ENCODE measurements around the gene LSP1.

LSP1 gene

DNA sequence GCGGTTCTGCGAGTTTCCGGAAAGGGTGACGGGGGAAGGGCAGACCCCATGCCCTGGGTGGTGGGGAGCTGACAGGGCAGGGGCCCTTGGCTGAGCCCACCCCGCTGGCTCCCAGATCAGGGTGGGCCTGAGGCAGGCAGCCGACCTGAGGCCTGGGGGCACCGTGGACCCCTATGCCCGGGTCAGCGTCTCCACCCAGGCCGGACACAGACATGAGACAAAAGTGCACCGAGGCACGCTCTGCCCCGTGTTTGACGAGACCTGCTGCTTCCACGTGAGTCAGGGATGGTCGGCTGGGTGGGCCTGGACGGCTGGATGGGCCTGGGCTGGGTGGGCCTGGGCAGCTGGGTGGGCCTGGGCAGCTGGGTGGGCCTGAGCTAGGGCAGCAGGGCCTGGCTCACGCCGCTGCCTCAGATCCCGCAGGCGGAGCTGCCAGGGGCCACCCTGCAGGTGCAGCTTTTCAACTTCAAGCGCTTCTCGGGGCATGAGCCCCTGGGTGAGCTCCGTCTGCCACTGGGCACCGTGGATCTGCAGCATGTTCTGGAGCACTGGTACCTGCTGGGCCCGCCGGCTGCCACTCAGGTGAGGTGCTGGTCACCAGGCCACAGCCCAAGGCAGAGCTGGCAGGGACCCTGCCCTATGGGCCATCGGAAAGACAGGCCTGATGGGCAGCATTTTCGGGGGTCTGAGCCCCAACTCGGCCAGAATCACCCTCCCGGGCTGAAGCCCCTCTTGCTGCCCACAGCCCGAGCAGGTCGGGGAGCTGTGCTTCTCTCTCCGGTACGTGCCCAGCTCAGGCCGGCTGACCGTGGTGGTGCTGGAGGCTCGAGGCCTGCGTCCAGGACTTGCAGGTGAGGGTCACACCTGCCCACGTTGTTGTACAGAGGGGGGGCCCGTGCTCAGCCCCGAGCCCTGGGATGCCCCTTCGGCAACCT lies 16.6 kb upstream of the LSP1 start:
- no peak for DNase-seq (ENCODE audit: low read depth, low spot score)

DNA sequence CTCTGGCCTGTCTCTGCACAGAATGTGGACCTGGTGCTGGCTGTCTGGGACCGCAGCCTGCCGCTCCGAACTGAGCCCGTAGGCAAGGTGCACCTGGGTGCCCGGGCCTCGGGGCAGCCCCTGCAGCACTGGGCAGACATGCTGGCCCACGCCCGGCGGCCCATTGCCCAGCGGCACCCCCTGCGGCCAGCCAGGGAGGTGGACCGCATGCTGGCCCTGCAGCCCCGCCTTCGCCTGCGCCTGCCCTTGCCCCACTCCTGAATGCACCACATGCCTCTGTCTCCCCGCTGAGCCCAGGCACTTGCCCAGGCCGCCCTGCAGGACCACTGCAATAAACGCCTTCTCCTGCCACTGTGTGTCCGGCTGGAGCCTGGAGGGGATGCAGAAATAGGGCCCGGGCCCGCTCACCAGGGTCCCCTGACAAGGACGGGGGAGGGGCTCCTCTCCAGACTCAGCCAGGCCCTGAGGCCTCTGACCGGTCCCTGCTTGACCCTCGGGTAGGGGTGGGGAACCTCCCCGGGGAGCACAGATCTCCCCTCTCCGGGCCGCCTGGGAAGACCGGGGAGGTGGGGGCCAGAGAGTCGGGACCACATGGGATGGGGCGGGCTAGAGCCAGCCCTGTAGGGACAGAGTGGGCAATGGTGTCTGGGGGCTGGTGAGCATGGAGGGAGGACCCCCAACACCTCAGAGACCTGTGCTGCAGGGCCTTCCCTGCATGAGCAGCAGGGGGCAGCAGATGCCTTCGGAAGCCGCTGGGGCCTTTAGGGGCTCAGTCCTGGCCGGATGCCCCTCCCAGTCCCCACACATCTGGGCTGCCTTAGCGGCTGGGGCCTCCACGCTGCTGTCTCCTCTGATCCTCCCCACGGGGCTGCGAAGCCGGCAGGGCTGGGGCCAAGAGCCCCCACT lies 15.5 kb upstream of the LSP1 start:
- peak; percentile 67 for DNase-seq (ENCODE audit: low read depth, low spot score)

DNA sequence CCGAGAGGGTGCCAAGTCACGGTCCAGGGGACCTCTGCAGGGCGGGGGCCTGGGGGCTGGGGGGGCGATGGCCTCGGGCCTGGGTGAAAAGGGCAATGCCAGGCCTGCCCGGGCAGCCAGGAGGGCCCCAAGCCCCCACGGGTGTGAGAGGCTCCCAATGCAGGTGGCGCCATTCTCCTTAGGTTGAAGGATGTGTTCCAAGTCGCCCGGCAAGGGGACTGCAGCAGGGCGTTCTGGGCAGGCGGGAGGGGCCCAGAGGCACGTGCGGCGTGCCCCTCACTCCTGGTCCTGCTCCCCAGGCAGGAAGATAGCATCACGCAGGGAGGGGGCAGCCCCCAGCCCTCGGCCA lies 14.8 kb upstream of the LSP1 start:
- no peak for DNase-seq (ENCODE audit: low read depth, low spot score)

DNA sequence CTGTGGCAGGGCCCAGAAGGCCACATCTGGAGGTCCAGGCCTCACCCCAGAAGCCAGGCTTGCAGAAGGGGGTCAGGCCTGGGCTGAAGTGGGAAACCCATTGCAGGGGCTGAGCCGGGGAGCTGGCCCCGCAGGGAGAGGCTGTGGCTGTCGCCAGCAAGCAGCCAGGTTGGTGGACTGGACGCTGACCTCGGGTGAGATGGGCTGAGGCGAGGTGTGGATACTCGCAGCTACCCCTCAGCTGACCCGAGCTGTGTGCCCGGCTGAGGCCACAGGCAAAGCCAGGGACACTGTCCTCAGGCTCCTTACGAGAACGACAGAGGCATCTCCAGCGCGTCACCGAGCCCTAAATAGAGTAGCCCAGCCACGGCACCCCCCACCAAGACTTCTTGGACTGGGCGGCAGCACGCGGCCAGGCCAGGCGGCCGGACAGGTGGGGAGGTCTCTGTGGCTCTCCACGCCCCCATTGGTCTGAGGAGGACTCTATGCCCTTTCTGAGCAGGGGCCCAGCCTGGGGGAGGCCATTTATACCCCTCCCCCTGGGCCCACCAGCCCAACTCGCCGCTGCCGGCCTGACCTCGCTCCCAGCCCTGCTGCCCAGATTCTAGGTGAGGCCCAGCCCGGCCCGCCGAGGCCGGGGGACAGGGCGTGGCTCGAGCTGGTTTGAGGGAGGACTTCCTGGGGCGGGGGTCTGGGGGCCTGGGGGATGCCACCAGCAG lies 14.3 kb upstream of the LSP1 start, which contains the start of gene TNNI2:
Gene TNNI2 (plus strand): TSS at position 556 of the 719 bp plus-strand sequence. CDS start 716 bp downstream, outside the sequence.
- DNase-seq (ENCODE audit: low read depth, low spot score), result no peak

DNA sequence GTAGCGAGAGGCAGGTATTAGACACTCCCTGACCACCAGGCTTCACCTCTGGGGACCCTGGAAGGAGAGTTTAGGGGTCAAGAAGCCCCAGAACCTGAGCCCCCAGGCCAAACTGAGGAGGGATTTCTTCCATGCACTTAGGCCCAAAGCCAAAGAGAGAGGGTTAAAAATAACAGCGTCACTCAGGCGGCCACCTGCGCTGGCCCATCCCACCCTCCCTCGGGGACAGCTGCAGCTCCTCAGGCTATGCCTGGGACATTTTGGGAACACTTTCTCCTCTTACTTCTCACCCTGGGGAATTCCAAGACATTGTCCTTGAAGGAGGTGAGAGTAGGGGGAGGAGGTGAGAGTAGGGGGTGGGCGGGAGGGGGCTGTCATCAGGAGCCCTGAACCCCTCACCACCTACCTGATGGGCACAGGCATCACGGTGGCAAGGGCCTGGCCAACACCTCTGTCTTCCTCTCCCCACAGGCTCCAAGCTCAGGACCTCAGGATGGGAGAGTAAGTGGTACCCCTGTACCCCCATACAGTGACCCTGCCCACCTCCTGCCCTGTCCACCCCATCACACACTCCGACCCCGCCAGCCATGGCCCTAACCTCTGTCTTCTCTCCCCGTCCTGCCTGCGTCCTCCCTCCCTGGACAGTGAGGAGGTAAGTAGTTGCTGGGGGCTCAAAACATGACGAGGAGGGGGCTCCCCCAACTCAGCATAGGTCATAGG lies 13.5 kb upstream of the LSP1 start:
- DNase-seq (ENCODE audit: low read depth, low spot score), result no peak

DNA sequence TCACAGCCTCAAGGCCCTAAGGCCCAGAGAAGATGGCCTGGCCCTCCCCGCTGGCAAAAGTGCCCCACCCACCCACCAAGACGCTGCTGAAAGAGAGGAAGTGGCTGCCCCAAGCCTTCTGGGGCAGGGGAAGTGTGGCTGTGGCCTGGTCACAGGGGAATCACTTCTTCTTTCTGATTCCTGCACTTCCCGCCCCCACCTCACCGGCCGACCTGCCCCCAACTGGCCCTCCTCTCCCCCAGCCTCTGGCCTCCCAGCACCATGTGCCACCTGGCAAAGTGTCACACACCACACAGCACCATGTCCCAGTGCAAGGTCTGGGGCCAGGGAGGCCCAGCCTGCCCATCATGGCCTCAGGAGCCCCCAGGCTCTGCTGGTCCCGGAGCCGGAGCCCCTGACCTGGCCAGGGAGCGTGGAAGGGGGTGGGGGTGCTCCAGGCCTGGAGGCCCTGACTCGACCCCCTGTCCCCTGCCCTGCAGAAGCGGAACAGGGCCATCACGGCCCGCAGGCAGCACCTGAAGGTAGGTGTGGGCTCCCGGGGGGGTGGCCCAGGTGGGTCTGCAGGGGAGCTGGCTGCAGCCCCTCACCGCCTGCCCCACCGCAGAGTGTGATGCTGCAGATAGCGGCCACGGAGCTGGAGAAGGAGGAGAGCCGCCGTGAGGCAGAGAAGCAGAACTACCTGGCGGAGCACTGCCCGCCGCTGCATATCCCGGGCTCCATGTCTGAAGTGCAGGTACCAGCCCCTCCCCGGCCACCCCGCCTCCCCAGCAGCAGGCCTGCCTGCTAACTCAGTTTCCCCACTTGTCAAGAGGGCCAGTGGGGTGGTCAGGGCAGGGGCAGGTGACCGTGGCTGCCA lies 12.7 kb upstream of the LSP1 start:
- no peak for DNase-seq (ENCODE audit: low read depth, low spot score)

DNA sequence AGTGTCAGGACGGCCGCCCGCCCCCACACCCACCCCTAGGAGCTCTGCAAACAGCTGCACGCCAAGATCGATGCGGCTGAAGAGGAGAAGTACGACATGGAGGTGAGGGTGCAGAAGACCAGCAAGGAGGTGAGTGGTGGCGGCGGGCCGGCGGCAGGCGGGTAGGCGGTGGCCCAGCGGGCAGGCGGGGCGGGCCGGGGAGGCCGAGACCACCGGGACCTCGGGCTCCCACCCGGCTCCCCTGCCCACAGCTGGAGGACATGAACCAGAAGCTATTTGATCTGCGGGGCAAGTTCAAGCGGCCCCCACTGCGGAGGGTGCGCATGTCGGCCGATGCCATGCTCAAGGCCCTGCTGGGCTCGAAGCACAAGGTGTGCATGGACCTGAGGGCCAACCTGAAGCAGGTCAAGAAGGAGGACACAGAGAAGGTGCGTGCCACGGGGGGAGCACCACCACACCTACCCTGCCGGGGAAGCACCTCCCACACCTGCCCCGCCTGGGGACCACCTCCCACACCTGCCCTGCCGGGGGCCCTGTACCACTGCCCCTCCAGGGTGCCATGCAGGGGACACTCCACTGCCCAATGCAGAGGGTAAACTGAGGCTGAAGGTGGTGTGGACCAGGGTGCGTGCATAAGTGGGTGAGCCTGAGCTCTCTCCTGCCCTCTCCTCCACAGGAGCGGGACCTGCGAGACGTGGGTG lies 12.0 kb upstream of the LSP1 start:
- no peak for DNase-seq (ENCODE audit: low read depth, low spot score)

DNA sequence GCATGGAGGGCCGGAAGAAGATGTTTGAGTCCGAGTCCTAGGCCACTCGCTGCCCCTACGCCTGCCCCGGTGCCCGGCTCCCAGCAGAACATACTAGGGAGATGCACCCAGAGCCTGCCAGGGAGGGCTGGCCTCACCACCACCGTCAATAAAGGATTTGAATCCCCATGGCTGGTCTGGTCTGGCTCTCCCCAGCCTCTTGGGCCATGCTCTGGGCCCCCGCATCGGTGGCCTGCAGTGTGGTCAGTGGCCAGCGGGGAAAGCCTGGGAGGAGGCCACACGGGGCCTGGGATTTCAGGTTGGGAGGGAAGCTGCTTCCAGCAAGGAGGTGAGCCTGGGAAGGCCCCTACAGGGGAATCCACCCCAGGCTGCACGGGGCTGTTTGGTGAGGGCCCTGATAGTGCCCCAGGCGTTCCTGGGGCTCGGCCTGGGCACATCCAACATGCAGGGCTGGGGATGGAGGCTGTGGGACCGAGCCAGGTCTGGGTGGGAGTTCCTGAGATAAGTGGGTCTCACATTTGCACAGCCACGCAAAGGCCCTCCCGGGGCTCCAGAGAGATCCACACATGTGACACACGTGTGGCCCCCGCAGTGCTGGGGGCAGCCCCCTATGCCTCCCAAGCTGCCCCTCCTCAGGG lies 11.3 kb upstream of the LSP1 start:
- DNase-seq (ENCODE audit: low read depth, low spot score), result no peak

DNA sequence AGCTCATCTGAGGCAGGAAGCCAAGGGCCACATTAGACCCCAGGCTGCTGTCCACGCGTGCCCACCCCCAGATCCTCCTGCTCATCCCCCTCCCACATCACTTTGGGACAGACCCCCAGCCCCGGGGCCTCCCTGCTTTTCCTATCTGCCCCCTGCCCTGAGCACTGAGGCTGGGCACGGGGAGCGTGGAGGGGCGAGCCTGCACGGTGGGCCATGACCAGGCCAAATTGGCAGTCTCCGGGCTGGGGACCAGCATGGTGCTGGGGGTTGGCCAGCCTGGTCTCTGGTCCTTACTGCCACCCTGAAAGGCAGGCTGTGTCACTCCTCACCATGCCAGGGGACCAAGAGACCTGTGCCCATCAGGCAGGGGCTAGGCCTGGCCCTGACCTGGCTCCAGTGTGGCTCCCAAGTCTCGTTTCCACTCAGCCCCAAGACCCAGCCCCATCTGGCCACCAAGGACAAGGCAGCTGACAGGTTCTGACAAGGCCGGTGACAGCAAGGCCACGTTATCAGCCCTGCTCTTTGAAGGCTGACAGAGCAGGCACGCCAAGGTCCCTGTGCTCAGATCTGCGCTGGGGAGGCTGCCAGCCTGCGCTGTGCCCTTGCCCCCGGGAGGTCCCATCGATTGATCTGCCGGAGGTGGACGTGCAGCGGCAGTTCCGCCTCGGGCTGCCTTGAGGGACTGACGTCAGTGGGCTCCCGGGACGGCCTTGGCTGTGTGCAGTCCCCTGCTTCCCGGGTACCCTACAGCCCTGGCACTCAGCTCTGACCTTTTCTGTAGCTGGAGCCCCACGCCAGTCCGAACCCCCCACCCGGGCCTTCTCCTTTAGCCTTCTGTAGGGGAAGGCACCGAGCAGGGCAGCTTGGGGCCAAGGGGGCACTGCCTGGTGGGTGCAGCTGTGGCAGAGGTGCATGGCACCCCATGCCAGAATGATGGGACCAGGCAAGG lies 10.5 kb upstream of the LSP1 start:
- no peak for DNase-seq (ENCODE audit: low read depth, low spot score)

DNA sequence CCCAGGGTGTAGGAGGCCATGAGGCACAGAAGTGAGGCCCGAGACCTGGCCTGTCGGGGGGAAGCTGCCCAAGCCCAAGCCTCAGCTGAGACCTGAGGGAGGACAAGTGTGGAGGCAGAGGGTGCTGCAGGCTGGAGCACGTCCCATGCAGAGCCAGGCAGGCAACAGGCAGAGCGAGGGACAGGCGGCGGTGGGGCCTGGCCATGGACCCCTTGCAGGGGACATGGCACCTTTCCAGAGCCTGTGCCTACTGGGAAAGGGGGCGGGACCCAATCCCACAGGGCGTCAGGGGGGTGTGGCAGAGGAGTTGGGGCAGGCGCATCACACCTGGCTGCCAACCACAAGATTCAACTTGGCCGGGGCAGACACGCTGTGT lies 9.8 kb upstream of the LSP1 start:
- DNase-seq (ENCODE audit: low read depth, low spot score), result no peak

DNA sequence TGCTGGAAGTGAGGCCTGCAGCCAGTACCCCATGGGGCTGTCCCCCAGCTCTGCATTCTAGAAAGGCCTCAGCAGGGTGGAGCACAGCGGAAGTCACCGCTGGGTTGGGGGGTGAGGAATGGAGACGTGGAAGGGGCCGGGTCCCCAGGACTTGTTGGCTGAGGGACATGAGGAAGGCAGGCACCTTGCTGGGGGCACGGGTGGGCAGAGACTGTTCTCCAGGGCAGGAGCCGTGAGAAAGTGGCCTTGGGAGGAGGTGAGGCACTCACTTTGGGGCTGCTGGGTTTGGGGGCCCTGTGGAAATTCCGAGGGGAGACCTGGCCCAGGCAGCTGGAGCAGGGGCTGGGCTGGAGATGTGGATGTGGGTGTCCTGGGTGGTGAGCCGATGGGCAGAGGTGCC lies 9.1 kb upstream of the LSP1 start:
- DNase-seq (ENCODE audit: low read depth, low spot score), result no peak

DNA sequence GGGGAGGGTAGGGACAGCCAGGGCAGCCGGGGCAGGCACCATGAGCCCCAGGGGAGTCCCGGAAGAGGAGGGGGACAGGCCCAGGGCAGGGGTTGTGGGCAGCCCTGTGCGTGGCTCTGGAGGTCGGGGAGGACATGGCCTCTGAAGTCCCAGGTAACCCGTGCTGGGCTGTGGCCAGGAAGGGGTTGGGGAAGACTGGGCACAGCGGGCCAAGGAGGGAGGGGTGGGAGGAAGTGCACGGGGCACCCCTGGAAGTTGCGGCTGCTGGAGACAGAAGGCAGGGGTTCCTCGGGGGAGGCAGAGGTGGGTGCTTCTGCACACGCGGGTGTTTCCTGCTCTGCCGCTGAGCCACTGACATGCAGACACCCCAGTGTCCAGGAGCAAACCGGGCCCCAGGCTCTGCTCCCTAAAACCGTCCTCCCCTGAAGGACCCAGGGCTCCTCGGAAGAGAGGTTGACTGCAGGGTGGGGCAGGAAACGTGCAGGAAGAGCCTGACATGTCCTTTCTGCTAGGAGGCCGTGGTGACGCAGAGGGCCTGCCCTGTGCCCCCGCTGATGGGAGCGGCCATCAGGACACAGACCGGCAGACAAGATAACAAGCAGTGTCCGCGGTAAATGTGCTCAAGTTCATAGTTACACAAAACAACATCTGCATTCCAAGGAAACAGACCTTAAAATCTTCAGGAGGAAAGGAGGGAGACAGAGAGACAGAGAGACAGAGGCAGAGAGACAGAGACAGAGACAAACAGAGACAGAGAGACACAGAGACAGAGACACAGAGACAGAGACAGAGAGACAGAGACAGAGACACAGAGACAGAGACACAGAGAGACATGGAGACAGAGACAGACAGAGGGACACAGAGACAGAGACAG lies 8.4 kb upstream of the LSP1 start:
- no peak for DNase-seq (ENCODE audit: low read depth, low spot score)

DNA sequence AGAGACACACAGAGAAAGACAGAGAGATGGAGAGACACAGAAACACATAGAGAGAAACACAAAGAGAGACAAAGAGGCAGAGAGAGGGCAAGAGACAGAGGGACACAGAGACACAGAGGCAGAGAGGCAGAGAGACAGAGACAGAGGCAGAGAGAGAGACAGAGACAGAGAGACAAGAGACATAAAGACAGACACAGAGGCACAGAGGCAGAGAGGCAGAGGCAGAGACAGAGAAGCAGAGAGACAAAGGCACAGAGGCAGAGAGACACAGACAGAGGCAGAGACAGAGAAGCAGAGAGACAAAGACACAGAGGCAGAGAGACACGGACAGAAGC lies 7.8 kb upstream of the LSP1 start:
- no peak for DNase-seq (ENCODE audit: low read depth, low spot score)

DNA sequence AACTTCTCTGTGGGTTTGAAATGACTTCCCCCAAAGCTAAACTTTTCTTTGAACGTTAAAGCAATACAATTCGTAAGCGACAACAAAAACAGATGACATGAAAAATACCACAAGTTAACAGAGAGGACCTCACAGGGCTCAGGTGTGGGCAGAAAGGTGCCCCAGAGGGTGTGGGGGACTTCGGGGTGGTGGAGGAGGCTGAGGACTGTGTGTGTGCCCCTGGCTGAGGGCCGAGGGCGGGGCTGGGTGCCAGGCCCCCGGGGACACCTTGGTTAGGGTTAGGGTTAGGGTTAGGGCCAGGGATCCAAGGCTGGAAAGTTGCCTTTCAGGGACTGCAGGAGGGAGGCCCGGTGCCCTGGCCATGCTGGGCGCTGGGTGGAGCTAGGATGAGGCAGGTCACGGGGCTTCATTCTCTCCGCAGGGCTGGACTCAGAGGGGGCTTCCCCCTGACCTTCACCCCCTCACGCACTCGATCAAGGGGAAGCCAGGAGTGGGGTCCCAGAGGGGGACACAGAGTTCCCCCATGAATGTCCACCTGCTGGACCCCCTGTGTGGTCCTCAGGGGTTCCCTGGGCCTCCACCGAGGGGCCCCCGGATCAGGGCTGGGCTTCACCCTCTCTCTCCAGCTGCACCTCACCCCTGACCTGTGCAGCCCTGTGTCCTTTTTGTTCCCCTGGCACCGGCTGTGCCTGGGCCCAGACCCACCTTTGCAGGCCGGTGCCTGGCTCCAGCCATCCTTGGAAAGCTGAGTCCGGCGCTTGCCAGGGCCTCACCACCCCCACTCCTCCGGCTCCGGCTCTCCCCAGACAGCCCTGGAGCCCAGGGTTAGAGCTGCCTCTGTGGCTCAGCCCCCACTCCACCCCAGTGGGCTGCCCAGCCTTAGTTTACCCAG lies 7.1 kb upstream of the LSP1 start:
- DNase-seq (ENCODE audit: low read depth, low spot score), result no peak

DNA sequence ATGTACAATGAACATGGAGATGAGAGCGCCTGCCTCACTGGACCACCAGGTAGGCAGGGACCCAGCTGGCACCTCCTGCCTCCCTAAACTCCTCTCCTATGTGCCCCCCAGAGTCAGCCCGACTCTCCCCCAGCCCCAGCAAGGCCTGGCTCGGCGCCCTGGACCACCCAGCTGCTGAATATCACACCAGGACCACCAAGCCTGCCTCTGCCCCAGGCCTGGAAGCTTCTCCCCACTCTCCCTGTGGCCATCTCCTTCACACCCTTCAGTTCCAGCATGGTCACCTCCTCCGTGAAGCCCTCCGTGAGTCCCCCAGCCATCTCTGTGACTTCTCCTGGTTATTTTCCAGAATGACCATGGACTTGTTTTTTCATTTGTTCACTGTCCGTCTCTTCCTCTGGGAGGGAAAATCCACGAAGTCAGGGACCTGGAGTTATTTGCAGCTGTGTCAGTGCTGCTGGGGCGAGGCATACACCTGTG lies 6.4 kb upstream of the LSP1 start:
- no peak for DNase-seq (ENCODE audit: low read depth, low spot score)
